ENCODE results near the gene DOCK9. TPM values are rescaled to one million over a fixed set of nuclear protein-coding genes. Genes with fewer than 3 reads are reported as not detected.

Gene DOCK9
- total RNA-seq, 1 donor from 2014 or later = 21.0 TPM

GRCh38 chr13:98800078-98800477 lies 177.8 kb downstream of the DOCK9 start:
- Mint-ChIP-seq H3K36me3 (peaks cover 1% of the 10 kb centered on the region), H3K4me1 (peaks cover 2% of the 10 kb centered on the region), H3K4me3 (no peak overlapping the region), H3K9me3 (no peaks in the 10 kb centered on the region), H3K27me3 (ENCODE audit: low read depth) (no peaks in the 10 kb centered on the region), H3K27ac (no peak overlapping the region)
- TF ChIP-seq CTCF (IDR thresholded peaks at IDR 0.05; ENCODE audit: unreplicated experiment) = no peak
- DNase-seq (ENCODE audit: low spot score in 2 of 2, unreplicated experiment in 2 of 2) = no peak

- Mint-ChIP-seq H3K27me3 (ENCODE audit: low read depth) (no peaks in the 10 kb centered on the region), H3K36me3 (peaks cover 4% of the 10 kb centered on the region), H3K9me3 (no peaks in the 10 kb centered on the region), H3K4me1 (peaks cover 2% of the 10 kb centered on the region), H3K27ac (no peak overlapping the region), H3K4me3 (no peak overlapping the region)
- DNase-seq (ENCODE audit: low spot score in 2 of 2, unreplicated experiment in 2 of 2) = no peak
- TF ChIP-seq CTCF (IDR thresholded peaks at IDR 0.05; ENCODE audit: unreplicated experiment) = no peak
Measured at GRCh38 chr13:98798849-98799645, 178.8 kb downstream of the DOCK9 start.

GRCh38 chr13:98797456-98797855 lies 180.4 kb downstream of the DOCK9 start:
- Mint-ChIP-seq H3K27ac (no peak overlapping the region), H3K4me1 (peaks cover 2% of the 10 kb centered on the region), H3K9me3 (no peaks in the 10 kb centered on the region), H3K36me3 (peaks cover 4% of the 10 kb centered on the region), H3K4me3 (no peak overlapping the region), H3K27me3 (ENCODE audit: low read depth) (no peaks in the 10 kb centered on the region)
- no peak for DNase-seq (ENCODE audit: low spot score in 2 of 2, unreplicated experiment in 2 of 2)
- TF ChIP-seq CTCF (IDR thresholded peaks at IDR 0.05; ENCODE audit: unreplicated experiment) = no peak

DNA sequence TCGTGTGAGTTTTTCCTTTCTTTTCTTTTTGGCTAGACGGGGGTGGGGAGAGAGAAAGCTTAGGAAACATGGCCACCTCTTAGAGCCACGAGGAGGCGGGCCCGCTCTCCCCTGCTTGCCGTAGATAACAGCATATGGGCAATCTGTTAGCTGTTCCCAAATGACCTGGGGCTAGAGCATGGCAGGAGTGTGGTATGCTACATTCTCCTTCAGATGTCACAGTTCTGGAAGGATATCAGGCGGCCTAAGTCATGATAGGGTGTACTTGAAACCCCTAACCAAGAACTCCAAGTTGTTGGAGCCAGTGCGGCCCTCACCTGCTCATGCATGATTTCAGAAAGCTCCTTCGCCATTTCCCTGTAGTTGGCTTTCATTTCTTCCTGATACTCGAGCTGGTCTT lies 181.1 kb downstream of the DOCK9 start:
- Mint-ChIP-seq H3K9me3 (no peaks in the 10 kb centered on the region), H3K36me3 (peaks cover 4% of the 10 kb centered on the region), H3K27ac (no peak overlapping the region), H3K4me1 (peaks cover 2% of the 10 kb centered on the region), H3K4me3 (no peak overlapping the region), H3K27me3 (ENCODE audit: low read depth) (no peaks in the 10 kb centered on the region)
- no peak for TF ChIP-seq CTCF (IDR thresholded peaks at IDR 0.05; ENCODE audit: unreplicated experiment)
- DNase-seq (ENCODE audit: low spot score in 2 of 2, unreplicated experiment in 2 of 2) = no peak

GRCh38 chr13:98796191-98796590 lies 181.7 kb downstream of the DOCK9 start:
- peaks cover 4% of the 10 kb centered on the region for H3K36me3 Mint-ChIP-seq
- DNase-seq (ENCODE audit: low spot score in 2 of 2, unreplicated experiment in 2 of 2) = no peak
- H3K27ac Mint-ChIP-seq = no peak overlapping the region
- no peak overlapping the region for H3K4me3 Mint-ChIP-seq
- H3K9me3 Mint-ChIP-seq = no peaks in the 10 kb centered on the region
- no peak for TF ChIP-seq CTCF (IDR thresholded peaks at IDR 0.05; ENCODE audit: unreplicated experiment)
- peaks cover 2% of the 10 kb centered on the region for H3K4me1 Mint-ChIP-seq
- no peaks in the 10 kb centered on the region for H3K27me3 Mint-ChIP-seq (ENCODE audit: low read depth)

Data from mesothelial cell of epicardium (in vitro differentiated cells).